Measurements from ENCODE around the gene MGAT3. TPM values are rescaled to one million over a fixed set of nuclear protein-coding genes. Genes with fewer than 3 reads are reported as not detected.
"Not testable (repeated sequence)": the region's sequence is repeated elsewhere in the genome, so short reads cannot be mapped to it uniquely, and the experiment has no call there.

MGAT3 gene
- polyA plus RNA-seq, 1 donor from 2014 or later = 29.1 TPM

DNA sequence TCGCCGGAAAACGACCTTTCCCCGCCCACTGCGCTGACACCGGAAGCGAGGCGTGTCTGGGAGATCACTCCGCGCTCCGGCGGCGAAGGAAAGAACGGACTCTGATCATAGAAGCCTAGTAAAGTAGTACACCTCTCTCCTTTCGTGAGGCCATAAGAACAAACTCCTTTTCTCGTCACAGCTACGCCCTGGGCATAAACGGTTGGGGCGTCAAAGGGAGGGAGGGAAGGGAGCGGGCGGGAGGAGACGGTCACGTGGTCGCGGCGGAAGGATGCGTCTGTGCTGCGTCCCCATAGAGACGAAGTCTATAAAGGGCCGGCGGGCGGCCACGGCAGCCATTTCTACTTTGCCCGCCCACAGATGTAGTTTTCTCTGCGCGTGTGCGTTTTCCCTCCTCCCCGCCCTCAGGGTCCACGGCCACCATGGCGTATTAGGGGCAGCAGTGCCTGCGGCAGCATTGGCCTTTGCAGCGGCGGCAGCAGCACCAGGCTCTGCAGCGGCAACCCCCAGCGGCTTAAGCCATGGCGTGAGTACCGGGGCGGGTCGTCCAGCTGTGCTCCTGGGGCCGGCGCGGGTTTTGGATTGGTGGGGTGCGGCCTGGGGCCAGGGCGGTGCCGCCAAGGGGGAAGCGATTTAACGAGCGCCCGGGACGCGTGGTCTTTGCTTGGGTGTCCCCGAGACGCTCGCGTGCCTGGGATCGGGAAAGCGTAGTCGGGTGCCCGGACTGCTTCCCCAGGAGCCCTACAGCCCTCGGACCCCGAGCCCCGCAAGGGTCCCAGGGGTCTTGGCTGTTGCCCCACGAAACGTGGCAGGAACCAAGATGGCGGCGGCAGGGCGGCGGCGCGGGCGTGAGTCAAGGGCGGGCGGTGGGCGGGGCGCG, 63.7 kb downstream of the MGAT3 start, which contains the start of gene ATF4:
TSS of gene ATF4 (plus strand) at position 337 of the 880 bp plus-strand sequence. CDS start 884 bp downstream, outside the sequence.
- no peaks in the 10 kb centered on the region for H3K9me3 ChIP-seq (ENCODE audit: low read length)
- H3K9me2 ChIP-seq (ENCODE audit: insufficient read depth, low read length) = no peaks in the 10 kb centered on the region
- peak within 1 kb of the TSS; percentile 69 for H3K4me2 ChIP-seq (ENCODE audit: low read length)
- H3K4me3 ChIP-seq (ENCODE audit: low read length) = peak within 1 kb of the TSS; percentile 78
- H4K20me1 ChIP-seq (ENCODE audit: insufficient read depth) = peaks cover 27% of the 10 kb centered on the region
- TF ChIP-seq EZH2 (IDR thresholded peaks at IDR 0.05; ENCODE audit: borderline replicate concordance, insufficient read depth, low read length, poor library complexity, severe bottlenecking) (no peak), RAD21 (conservative IDR thresholded peaks at IDR 0.05) (no peak), POLR2AphosphoS5 (IDR thresholded peaks at IDR 0.05) (peak; percentile 99), MXI1 (conservative IDR thresholded peaks at IDR 0.05; ENCODE audit: poor library complexity, severe bottlenecking) (peak; percentile 91), SMC3 (conservative IDR thresholded peaks at IDR 0.05; ENCODE audit: poor library complexity) (peak; percentile 27), EP300 (conservative IDR thresholded peaks at IDR 0.05; ENCODE audit: poor library complexity, severe bottlenecking) (peak; percentile 67), TAF1 (IDR thresholded peaks at IDR 0.05; ENCODE audit: low read depth) (peak; percentile 97)
- TF ChIP-seq, protein P1, sequence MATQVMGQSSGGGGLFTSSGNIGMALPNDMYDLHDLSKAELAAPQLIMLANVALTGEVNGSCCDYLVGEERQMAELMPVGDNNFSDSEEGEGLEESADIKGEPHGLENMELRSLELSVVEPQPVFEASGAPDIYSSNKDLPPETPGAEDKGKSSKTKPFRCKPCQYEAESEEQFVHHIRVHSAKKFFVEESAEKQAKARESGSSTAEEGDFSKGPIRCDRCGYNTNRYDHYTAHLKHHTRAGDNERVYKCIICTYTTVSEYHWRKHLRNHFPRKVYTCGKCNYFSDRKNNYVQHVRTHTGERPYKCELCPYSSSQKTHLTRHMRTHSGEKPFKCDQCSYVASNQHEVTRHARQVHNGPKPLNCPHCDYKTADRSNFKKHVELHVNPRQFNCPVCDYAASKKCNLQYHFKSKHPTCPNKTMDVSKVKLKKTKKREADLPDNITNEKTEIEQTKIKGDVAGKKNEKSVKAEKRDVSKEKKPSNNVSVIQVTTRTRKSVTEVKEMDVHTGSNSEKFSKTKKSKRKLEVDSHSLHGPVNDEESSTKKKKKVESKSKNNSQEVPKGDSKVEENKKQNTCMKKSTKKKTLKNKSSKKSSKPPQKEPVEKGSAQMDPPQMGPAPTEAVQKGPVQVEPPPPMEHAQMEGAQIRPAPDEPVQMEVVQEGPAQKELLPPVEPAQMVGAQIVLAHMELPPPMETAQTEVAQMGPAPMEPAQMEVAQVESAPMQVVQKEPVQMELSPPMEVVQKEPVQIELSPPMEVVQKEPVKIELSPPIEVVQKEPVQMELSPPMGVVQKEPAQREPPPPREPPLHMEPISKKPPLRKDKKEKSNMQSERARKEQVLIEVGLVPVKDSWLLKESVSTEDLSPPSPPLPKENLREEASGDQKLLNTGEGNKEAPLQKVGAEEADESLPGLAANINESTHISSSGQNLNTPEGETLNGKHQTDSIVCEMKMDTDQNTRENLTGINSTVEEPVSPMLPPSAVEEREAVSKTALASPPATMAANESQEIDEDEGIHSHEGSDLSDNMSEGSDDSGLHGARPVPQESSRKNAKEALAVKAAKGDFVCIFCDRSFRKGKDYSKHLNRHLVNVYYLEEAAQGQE (IDR thresholded peaks at IDR 0.05; ENCODE audit: borderline replicate concordance) = peak; percentile 98
- TF ChIP-seq, protein P2, sequence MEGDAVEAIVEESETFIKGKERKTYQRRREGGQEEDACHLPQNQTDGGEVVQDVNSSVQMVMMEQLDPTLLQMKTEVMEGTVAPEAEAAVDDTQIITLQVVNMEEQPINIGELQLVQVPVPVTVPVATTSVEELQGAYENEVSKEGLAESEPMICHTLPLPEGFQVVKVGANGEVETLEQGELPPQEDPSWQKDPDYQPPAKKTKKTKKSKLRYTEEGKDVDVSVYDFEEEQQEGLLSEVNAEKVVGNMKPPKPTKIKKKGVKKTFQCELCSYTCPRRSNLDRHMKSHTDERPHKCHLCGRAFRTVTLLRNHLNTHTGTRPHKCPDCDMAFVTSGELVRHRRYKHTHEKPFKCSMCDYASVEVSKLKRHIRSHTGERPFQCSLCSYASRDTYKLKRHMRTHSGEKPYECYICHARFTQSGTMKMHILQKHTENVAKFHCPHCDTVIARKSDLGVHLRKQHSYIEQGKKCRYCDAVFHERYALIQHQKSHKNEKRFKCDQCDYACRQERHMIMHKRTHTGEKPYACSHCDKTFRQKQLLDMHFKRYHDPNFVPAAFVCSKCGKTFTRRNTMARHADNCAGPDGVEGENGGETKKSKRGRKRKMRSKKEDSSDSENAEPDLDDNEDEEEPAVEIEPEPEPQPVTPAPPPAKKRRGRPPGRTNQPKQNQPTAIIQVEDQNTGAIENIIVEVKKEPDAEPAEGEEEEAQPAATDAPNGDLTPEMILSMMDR (IDR thresholded peaks at IDR 0.05; ENCODE audit: poor library complexity, severe bottlenecking) = no peak
- peaks cover 4% of the 10 kb centered on the region for H3F3A ChIP-seq (ENCODE audit: insufficient read depth, low read length, poor library complexity, severe bottlenecking)
- H3K27me3 ChIP-seq (ENCODE audit: insufficient read depth, low read depth, low read length) = no peaks in the 10 kb centered on the region
- H3K79me2 ChIP-seq (replicated peaks; ENCODE audit: insufficient read depth, low read length) = peaks cover 47% of the 10 kb centered on the region
- peak within 1 kb of the TSS; percentile 100 for H3K9ac ChIP-seq (ENCODE audit: low read length)
- peaks cover 4% of the 10 kb centered on the region for H3K36me3 ChIP-seq (ENCODE audit: insufficient read depth, low read length)
- H3K27ac ChIP-seq (ENCODE audit: low read length) = peak within 1 kb of the TSS; percentile 98
- H2AFZ ChIP-seq (ENCODE audit: low read depth, low read length) = peak within 1 kb of the TSS; percentile 95

DNA sequence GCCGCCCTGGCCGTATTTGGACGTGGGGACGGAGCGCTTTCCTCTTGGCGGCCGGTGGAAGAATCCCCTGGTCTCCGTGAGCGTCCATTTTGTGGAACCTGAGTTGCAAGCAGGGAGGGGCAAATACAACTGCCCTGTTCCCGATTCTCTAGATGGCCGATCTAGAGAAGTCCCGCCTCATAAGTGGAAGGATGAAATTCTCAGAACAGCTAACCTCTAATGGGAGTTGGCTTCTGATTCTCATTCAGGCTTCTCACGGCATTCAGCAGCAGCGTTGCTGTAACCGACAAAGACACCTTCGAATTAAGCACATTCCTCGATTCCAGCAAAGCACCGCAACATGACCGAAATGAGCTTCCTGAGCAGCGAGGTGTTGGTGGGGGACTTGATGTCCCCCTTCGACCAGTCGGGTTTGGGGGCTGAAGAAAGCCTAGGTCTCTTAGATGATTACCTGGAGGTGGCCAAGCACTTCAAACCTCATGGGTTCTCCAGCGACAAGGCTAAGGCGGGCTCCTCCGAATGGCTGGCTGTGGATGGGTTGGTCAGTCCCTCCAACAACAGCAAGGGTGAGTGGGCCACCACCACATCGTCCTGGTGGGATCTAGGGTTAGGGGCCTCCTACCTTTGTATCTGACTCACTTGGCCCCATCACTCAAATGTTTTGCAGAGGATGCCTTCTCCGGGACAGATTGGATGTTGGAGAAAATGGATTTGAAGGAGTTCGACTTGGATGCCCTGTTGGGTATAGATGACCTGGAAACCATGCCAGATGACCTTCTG, 64.5 kb downstream of the MGAT3 start:
- not testable (repeated sequence) for H3K9me2 ChIP-seq (ENCODE audit: insufficient read depth, low read length); H2AFZ ChIP-seq (ENCODE audit: low read depth, low read length); H3K9me3 ChIP-seq (ENCODE audit: low read length); H3K27me3 ChIP-seq (ENCODE audit: insufficient read depth, low read depth, low read length); H3K36me3 ChIP-seq (ENCODE audit: insufficient read depth, low read length); H3F3A ChIP-seq (ENCODE audit: insufficient read depth, low read length, poor library complexity, severe bottlenecking)
- Histone ChIP-seq H3K9ac (ENCODE audit: low read length) (peak overlapping the region; percentile 100), H3K27ac (ENCODE audit: low read length) (peak overlapping the region; percentile 98), H3K4me3 (ENCODE audit: low read length) (peak overlapping the region; percentile 78), H4K20me1 (ENCODE audit: insufficient read depth) (peaks cover 27% of the 10 kb centered on the region), H3K4me2 (ENCODE audit: low read length) (peak overlapping the region; percentile 65), H3K79me2 (replicated peaks; ENCODE audit: insufficient read depth, low read length) (peaks cover 54% of the 10 kb centered on the region)

- H3K9ac ChIP-seq (ENCODE audit: low read length) = peak overlapping the region; percentile 100
- not testable (repeated sequence) for H3K9me2 ChIP-seq (ENCODE audit: insufficient read depth, low read length); H2AFZ ChIP-seq (ENCODE audit: low read depth, low read length); H3K27me3 ChIP-seq (ENCODE audit: insufficient read depth, low read depth, low read length); H3K9me3 ChIP-seq (ENCODE audit: low read length); H3F3A ChIP-seq (ENCODE audit: insufficient read depth, low read length, poor library complexity, severe bottlenecking); H3K36me3 ChIP-seq (ENCODE audit: insufficient read depth, low read length)
- H4K20me1 ChIP-seq (ENCODE audit: insufficient read depth) = peaks cover 27% of the 10 kb centered on the region
- H3K79me2 ChIP-seq (replicated peaks; ENCODE audit: insufficient read depth, low read length) = peaks cover 54% of the 10 kb centered on the region
- peak overlapping the region; percentile 65 for H3K4me2 ChIP-seq (ENCODE audit: low read length)
- H3K27ac ChIP-seq (ENCODE audit: low read length) = peak overlapping the region; percentile 98
- H3K4me3 ChIP-seq (ENCODE audit: low read length) = peak overlapping the region; percentile 78
These were observed 65.3 kb downstream of the MGAT3 start for GRCh38 chr22:39522091-39522490.

Data from neural cell (in vitro differentiated cells).